Measurements from ENCODE around the gene TSPYL2. TPM values are rescaled to one million over a fixed set of nuclear protein-coding genes. Genes with fewer than 3 reads are reported as not detected.

Gene TSPYL2
- total and polyA plus RNA-seq, 5 donors from 2014 or later: 10.1 to 333 (median 15.1) TPM

GRCh38 chrX:53073115-53073586, 9.0 kb upstream of the TSPYL2 start:
- Histone ChIP-seq H3K4me3 (ENCODE audit: low read depth, low read length) (no peak overlapping the region), H3K27me3 (ENCODE audit: control insufficient read depth, insufficient read depth, low read length) (no peaks in the 10 kb centered on the region), H3K36me3 (ENCODE audit: control insufficient read depth, insufficient read depth, low read length) (no peaks in the 10 kb centered on the region), H3K4me1 (ENCODE audit: control insufficient read depth, insufficient read depth, low read length, poor library complexity, severe bottlenecking) (peaks cover 12% of the 10 kb centered on the region), H3K27ac (ENCODE audit: insufficient read depth, low read length, poor library complexity, severe bottlenecking) (no peak overlapping the region), H3K9me3 (ENCODE audit: control insufficient read depth in 2 of 2, low read length in 2 of 2) (no peaks in the 10 kb centered on the region)
- Mint-ChIP-seq H3K4me1 (peaks cover 4 to 15% (median 4%) of the 10 kb centered on the region in 4 donors), H3K36me3 (no peaks in the 10 kb centered on the region), H3K4me3 (peak overlapping the region in 3 of 4 donors; percentile 39 to 61 (median 53)), H3K27ac (no peak overlapping the region), H3K27me3 (no peaks in the 10 kb centered on the region), H3K9me3 (no peaks in the 10 kb centered on the region)
- ATAC-seq (ENCODE audit: low read depth in 2 of 2): no peak
- no peak for DNase-seq

- no peaks in the 10 kb centered on the region for H3K27me3 Mint-ChIP-seq
- H3K27me3 ChIP-seq (ENCODE audit: control insufficient read depth, insufficient read depth, low read length): no peaks in the 10 kb centered on the region
- H3K4me3 Mint-ChIP-seq: peak overlapping the region in 1 of 4 donors; percentile 29
- H3K27ac ChIP-seq (ENCODE audit: insufficient read depth, low read length, poor library complexity, severe bottlenecking): no peak overlapping the region
- no peaks in the 10 kb centered on the region for H3K9me3 Mint-ChIP-seq
- no peaks in the 10 kb centered on the region for H3K36me3 Mint-ChIP-seq
- H3K27ac Mint-ChIP-seq: no peak overlapping the region
- no peak overlapping the region for H3K4me3 ChIP-seq (ENCODE audit: low read depth, low read length)
- H3K9me3 ChIP-seq (ENCODE audit: control insufficient read depth in 2 of 2, low read length in 2 of 2): no peaks in the 10 kb centered on the region
- DNase-seq (peak in 1 of 3 donors; percentile 18), ATAC-seq (ENCODE audit: low read depth in 2 of 2) (no peak)
- H3K4me1 Mint-ChIP-seq: peaks cover 4 to 15% (median 5%) of the 10 kb centered on the region in 4 donors
- no peaks in the 10 kb centered on the region for H3K36me3 ChIP-seq (ENCODE audit: control insufficient read depth, insufficient read depth, low read length)
- peaks cover 12% of the 10 kb centered on the region for H3K4me1 ChIP-seq (ENCODE audit: control insufficient read depth, insufficient read depth, low read length, poor library complexity, severe bottlenecking)
These were observed 7.2 kb upstream of the TSPYL2 start for GRCh38 chrX:53075011-53075410.

- no peak overlapping the region for H3K27ac Mint-ChIP-seq
- peaks cover under 1% of the 10 kb centered on the region for H3K27me3 Mint-ChIP-seq
- DNase-seq (no peak), ATAC-seq (ENCODE audit: low read depth in 2 of 2) (no peak)
- peaks cover 11% of the 10 kb centered on the region for H3K4me1 ChIP-seq (ENCODE audit: control insufficient read depth, insufficient read depth, low read length, poor library complexity, severe bottlenecking)
- peaks cover 2 to 20% (median 8%) of the 10 kb centered on the region in 4 donors for H3K4me1 Mint-ChIP-seq
- H3K4me3 Mint-ChIP-seq: peak overlapping the region in 1 of 4 donors; percentile 43
- no peaks in the 10 kb centered on the region for H3K36me3 ChIP-seq (ENCODE audit: control insufficient read depth, insufficient read depth, low read length)
- no peak overlapping the region for H3K4me3 ChIP-seq (ENCODE audit: low read depth, low read length)
- H3K9me3 Mint-ChIP-seq: peaks cover 0 to 1% (median 0%) of the 10 kb centered on the region in 7 donors
- no peaks in the 10 kb centered on the region for H3K9me3 ChIP-seq (ENCODE audit: control insufficient read depth in 2 of 2, low read length in 2 of 2)
- no peaks in the 10 kb centered on the region for H3K36me3 Mint-ChIP-seq
- no peaks in the 10 kb centered on the region for H3K27me3 ChIP-seq (ENCODE audit: control insufficient read depth, insufficient read depth, low read length)
- no peak overlapping the region for H3K27ac ChIP-seq (ENCODE audit: insufficient read depth, low read length, poor library complexity, severe bottlenecking)
These were observed 5.5 kb upstream of the TSPYL2 start for GRCh38 chrX:53076671-53077070.

GRCh38 chrX:53077207-53078197, 4.7 kb upstream of the TSPYL2 start:
- Mint-ChIP-seq H3K9me3 (peaks cover 0 to 1% (median 0%) of the 10 kb centered on the region in 7 donors), H3K4me1 (peaks cover 0 to 17% (median 10%) of the 10 kb centered on the region in 4 donors), H3K4me3 (no peak overlapping the region), H3K27ac (no peak overlapping the region), H3K36me3 (no peaks in the 10 kb centered on the region), H3K27me3 (peaks cover 7% of the 10 kb centered on the region)
- DNase-seq (peak in 1 of 3 donors; percentile 33), ATAC-seq (ENCODE audit: low read depth in 2 of 2) (no peak)
- Histone ChIP-seq H3K27ac (ENCODE audit: insufficient read depth, low read length, poor library complexity, severe bottlenecking) (no peak overlapping the region), H3K4me1 (ENCODE audit: control insufficient read depth, insufficient read depth, low read length, poor library complexity, severe bottlenecking) (peaks cover 2% of the 10 kb centered on the region), H3K27me3 (ENCODE audit: control insufficient read depth, insufficient read depth, low read length) (no peaks in the 10 kb centered on the region), H3K4me3 (ENCODE audit: low read depth, low read length) (no peak overlapping the region), H3K9me3 (ENCODE audit: control insufficient read depth in 2 of 2, low read length in 2 of 2) (no peaks in the 10 kb centered on the region), H3K36me3 (ENCODE audit: control insufficient read depth, insufficient read depth, low read length) (no peaks in the 10 kb centered on the region)

- H3K4me3 Mint-ChIP-seq: peak overlapping the region in 1 of 4 donors; percentile 52
- H3K4me1 Mint-ChIP-seq: peaks cover 0 to 26% (median 15%) of the 10 kb centered on the region in 4 donors
- no peak overlapping the region for H3K27ac ChIP-seq (ENCODE audit: insufficient read depth, low read length, poor library complexity, severe bottlenecking)
- H3K27ac Mint-ChIP-seq: no peak overlapping the region
- H3K36me3 ChIP-seq (ENCODE audit: control insufficient read depth, insufficient read depth, low read length): peaks cover 3% of the 10 kb centered on the region
- peaks cover 4% of the 10 kb centered on the region for H3K36me3 Mint-ChIP-seq
- no peaks in the 10 kb centered on the region for H3K9me3 ChIP-seq (ENCODE audit: control insufficient read depth in 2 of 2, low read length in 2 of 2)
- ATAC-seq (ENCODE audit: low read depth in 2 of 2): no peak
- H3K4me1 ChIP-seq (ENCODE audit: control insufficient read depth, insufficient read depth, low read length, poor library complexity, severe bottlenecking): peaks cover 9% of the 10 kb centered on the region
- no peak for DNase-seq
- H3K4me3 ChIP-seq (ENCODE audit: low read depth, low read length): no peak overlapping the region
- peaks cover 0 to 1% (median 0%) of the 10 kb centered on the region in 7 donors for H3K9me3 Mint-ChIP-seq
- H3K27me3 ChIP-seq (ENCODE audit: control insufficient read depth, insufficient read depth, low read length): no peaks in the 10 kb centered on the region
- peaks cover 7% of the 10 kb centered on the region for H3K27me3 Mint-ChIP-seq
These were observed 3.2 kb upstream of the TSPYL2 start for GRCh38 chrX:53078943-53079342.

GRCh38 chrX:53080628-53081580, 1.3 kb upstream of the TSPYL2 start:
- peaks cover 0 to 46% (median 26%) of the 10 kb centered on the region in 4 donors for H3K4me1 Mint-ChIP-seq

More at GRCh38 chrX:53080628-53081580, 1.3 kb upstream of the TSPYL2 start:
- no peaks in the 10 kb centered on the region for H3K9me3 ChIP-seq (ENCODE audit: control insufficient read depth in 2 of 2, low read length in 2 of 2)
- peaks cover 14% of the 10 kb centered on the region for H3K4me1 ChIP-seq (ENCODE audit: control insufficient read depth, insufficient read depth, low read length, poor library complexity, severe bottlenecking)
- Mint-ChIP-seq H3K27ac (peak overlapping the region; percentile 87 to 97 (median 90)), H3K4me3 (peak overlapping the region; percentile 83 to 94 (median 87)), H3K9me3 (peaks cover 0 to 2% (median 0%) of the 10 kb centered on the region in 7 donors), H3K27me3 (peaks cover 7% of the 10 kb centered on the region), H3K36me3 (peaks cover 18% of the 10 kb centered on the region)
- H3K27me3 ChIP-seq (ENCODE audit: control insufficient read depth, insufficient read depth, low read length): no peaks in the 10 kb centered on the region
- ATAC-seq (ENCODE audit: low read depth in 2 of 2): no peak
- DNase-seq: peak in 2 of 3 donors; percentile 28 to 42
- peak overlapping the region; percentile 88 for H3K27ac ChIP-seq (ENCODE audit: insufficient read depth, low read length, poor library complexity, severe bottlenecking)
- H3K4me3 ChIP-seq (ENCODE audit: low read depth, low read length): peak overlapping the region; percentile 57
- H3K36me3 ChIP-seq (ENCODE audit: control insufficient read depth, insufficient read depth, low read length): peaks cover 18% of the 10 kb centered on the region

Measured in CD4-positive, CD25-positive, alpha-beta regulatory T cell (primary cell).